NCI-H146 treated with DMSO at 0.1 percent for 48 hours (cell line): Measurements from ENCODE around the gene ZNF524.
"Not testable (repeated sequence)": the region's sequence is repeated elsewhere in the genome, so short reads cannot be mapped to it uniquely, and the experiment has no call there.

Experiments
- DNase-seq: peaks from one replicate; lab custom pipeline; 2025; ENCODE audit not compliant: unreplicated experiment; lab: John Stamatoyannopoulos, UW

ZNF524 gene

GRCh38 chr19:55581145-55581822 lies 18.8 kb upstream of the ZNF524 start:
- DNase-seq: no peak

- DNase-seq: peak; percentile 77
These were observed 18.3 kb upstream of the ZNF524 start for GRCh38 chr19:55581823-55582223.

GRCh38 chr19:55582284-55582683 lies 17.8 kb upstream of the ZNF524 start:
- not testable (repeated sequence) for DNase-seq

- DNase-seq: not testable (repeated sequence)
These were observed 16.2 kb upstream of the ZNF524 start for GRCh38 chr19:55583897-55584296.

- DNase-seq: no peak
These were observed 15.2 kb upstream of the ZNF524 start for GRCh38 chr19:55584871-55585270.

- DNase-seq: peak; percentile 73
These were observed 14.3 kb upstream of the ZNF524 start for GRCh38 chr19:55585658-55586339.

- peak; percentile 97 for DNase-seq
These were observed 13.0 kb upstream of the ZNF524 start for GRCh38 chr19:55586976-55587668.

GRCh38 chr19:55588738-55589137 lies 11.3 kb upstream of the ZNF524 start:
- no peak for DNase-seq

GRCh38 chr19:55590109-55590508 lies 10.0 kb upstream of the ZNF524 start:
- no peak for DNase-seq

- no peak for DNase-seq
These were observed 9.5 kb upstream of the ZNF524 start for GRCh38 chr19:55590617-55591016.

- no peak for DNase-seq
These were observed 8.5 kb upstream of the ZNF524 start for GRCh38 chr19:55591555-55591954.

- DNase-seq: no peak
These were observed 7.5 kb upstream of the ZNF524 start for GRCh38 chr19:55592391-55593090.

GRCh38 chr19:55593096-55593772 lies 6.9 kb upstream of the ZNF524 start:
- no peak for DNase-seq

GRCh38 chr19:55594996-55595545 lies 5.0 kb upstream of the ZNF524 start:
- no peak for DNase-seq

GRCh38 chr19:55596304-55596703 lies 3.8 kb upstream of the ZNF524 start:
- no peak for DNase-seq

GRCh38 chr19:55597501-55597921 lies 2.6 kb upstream of the ZNF524 start:
- DNase-seq: no peak

- DNase-seq: no peak
These were observed 2.1 kb upstream of the ZNF524 start for GRCh38 chr19:55598034-55598433.

GRCh38 chr19:55598719-55599467 lies 1.2 kb upstream of the ZNF524 start:
- peak; percentile 93 for DNase-seq

- peak; percentile 98 for DNase-seq
These were observed 633 bp upstream of the ZNF524 start, which contains the start of gene FIZ1 for GRCh38 chr19:55599468-55599841. Gene FIZ1, minus strand, starts transcription at chr19:55599517. Its CDS starts 1,652 bp downstream, at chr19:55597865.

- no peak for DNase-seq
These were observed 557 bp downstream of the ZNF524 start for GRCh38 chr19:55600662-55601028.
